Vagina (tissue), 2 donors: ENCODE measurements around the gene COL2A1.

ENCODE experiments used
- CTCF ChIP-seq, 3 experiments: fragments of 450-650 bp in 2 of 3; fragments of 200-600 bp in 1 of 3; sonication (generic) in 1 of 3; IDR thresholded peaks; one replicate each; pipeline ENCODE4 v1.5.1; 2017 to 2019; ENCODE audit warnings: antibody characterized with exemption in 3 of 3, mild to moderate bottlenecking in 2 of 3, moderate library complexity in 2 of 3
- POLR2A ChIP-seq, 2 donors: fragments of 450-650 bp; IDR thresholded peaks; one replicate each; pipeline ENCODE4 v1.6.1; 2017; ENCODE audit warnings: antibody characterized with exemption in 2 of 2, mild to moderate bottlenecking in 2 of 2, moderate library complexity in 2 of 2

- TF ChIP-seq CTCF (IDR thresholded peaks at IDR 0.05) (no peak), POLR2A (IDR thresholded peaks at IDR 0.05) (no peak)
These were observed 38.7 kb downstream of the COL2A1 start for GRCh38 chr12:47965581-47965980.
